Suprapubic skin (tissue), 3 donors: ENCODE measurements around the gene PFKM.

Experiments used
- CTCF ChIP-seq, 2 donors: fragments of 200-600 bp in 1 of 2; fragments of 450-650 bp in 1 of 2; sonication (generic) in 1 of 2; IDR thresholded peaks; one replicate each; pipeline ENCODE4 v1.5.1; 2016 to 2019; ENCODE audit warnings: antibody characterized with exemption in 2 of 2, mild to moderate bottlenecking in 1 of 2, moderate library complexity in 1 of 2
- EP300 ChIP-seq: sonication (generic); formaldehyde crosslinking; IDR thresholded peaks from one replicate; pipeline ENCODE4 v1.6.1; 2017; ENCODE audit warnings: antibody characterized with exemption
- POLR2A ChIP-seq, 2 donors: fragments of 450-650 bp; IDR thresholded peaks; one replicate each; pipeline ENCODE4 v1.6.1; 2017; ENCODE audit warnings: antibody characterized with exemption in 2 of 2, mild to moderate bottlenecking in 2 of 2, moderate library complexity in 2 of 2

- TF ChIP-seq CTCF (IDR thresholded peaks at IDR 0.05) (no peak), EP300 (no peak), POLR2A (IDR thresholded peaks at IDR 0.05) (no peak)
These were observed 13.7 kb downstream of the PFKM start for GRCh38 chr12:48132826-48133225.
